ENCODE results near the gene AOAH.
A peak's percentile ranks its signal among the peaks of the same experiment; 100 is the strongest.

AOAH gene

DNA sequence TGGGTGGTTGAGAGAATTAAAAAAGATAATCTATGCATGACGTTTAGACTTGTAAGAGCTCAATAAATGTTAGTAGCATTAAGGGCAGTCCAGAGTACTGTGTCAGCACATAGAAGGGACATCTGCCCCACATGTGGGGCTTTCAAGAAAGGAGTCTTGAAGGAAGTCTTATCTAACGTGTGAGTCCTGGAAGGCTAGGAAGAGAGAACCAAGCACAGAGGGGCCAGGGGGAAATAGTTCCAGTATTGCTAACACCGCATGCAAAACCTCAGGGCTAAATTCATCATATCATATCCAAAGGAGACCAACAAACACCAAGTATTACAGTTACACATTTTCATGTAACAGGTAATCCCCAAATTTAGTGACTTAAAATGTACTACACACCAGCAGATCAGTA, 122.7 kb downstream of the AOAH start:
- DNase-seq (ENCODE audit: low spot score): peak; percentile 41

DNA sequence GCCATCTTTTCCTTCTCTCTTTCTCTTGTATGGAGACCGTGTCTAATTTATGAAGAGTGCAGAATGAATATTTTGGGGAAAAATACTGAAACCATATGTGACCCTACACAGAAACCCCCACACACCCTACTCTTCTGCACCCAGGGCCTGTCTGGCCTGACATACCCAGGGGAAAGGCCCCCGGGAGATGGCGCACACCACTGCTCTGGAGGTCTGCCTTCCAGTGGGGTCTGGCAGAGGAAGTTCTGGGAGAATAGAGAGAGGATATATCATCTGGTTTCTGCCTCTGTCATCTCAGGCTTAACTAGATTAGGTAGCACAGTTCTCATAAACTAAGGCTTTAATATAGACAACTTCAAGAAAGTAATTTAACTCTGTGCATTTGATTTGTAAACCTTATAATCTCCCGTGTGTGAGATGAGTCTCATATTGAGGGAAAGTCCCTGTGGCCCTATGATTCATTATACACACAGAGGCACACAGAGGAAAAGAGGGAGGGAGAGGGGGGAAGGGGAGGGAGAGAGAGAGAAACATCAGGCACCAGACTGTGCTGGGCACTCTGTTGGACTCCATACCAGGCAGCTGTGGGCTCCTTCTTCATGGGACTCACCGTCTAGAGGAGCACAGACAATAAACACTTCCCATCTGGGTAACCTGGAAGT, 123.3 kb downstream of the AOAH start:
- DNase-seq (ENCODE audit: low spot score): peak; percentile 76

DNA sequence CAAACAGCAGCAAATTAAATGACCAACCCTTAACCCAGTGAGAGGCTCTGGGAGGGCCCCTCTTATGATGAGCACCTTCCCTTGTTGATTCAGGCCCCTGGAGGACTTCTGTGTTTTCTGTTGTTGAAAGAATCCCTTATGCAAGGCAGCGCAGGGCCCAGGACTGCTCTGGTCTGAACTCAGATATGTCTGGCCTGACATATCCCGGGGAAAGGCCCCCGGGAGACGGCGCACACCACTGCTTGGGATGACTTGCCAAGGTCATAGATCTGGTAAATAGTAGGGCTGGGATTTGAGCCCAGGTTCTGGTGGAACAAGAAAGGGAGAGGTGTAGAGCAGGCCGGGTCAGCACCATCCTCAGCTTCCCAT, 124.0 kb downstream of the AOAH start:
- DNase-seq (ENCODE audit: low spot score): no peak

DNA sequence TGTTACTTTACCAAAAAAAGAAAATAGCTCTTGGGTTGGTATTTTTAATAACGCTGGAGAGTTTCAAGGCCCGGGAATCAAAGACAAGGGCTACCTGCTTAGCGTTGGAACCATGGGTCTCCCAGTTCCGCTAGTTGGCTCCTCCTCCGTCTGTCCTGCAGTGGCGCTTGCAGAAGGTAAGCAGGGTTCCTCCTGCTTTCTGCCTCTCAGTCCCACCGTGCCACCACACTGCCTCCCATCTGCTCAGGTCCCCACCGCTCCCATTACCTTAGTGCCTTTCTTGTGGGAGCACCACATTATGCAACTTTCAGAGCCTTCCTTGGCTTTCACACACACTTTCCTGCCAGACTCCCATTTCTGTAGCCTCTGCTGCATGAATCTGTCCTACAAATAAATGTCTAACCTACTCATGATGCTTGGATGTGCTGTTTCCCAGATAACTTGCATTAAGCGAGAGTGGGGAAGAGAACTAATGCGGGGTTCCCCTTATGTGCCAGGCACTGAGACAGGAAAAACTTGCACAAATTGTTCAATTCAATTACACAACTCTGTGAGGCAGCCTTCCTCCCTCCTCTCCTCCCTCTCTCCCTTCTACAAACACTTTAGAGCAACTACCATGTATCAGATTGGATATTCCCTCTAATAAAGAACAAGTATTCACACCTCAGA, 124.5 kb downstream of the AOAH start:
- DNase-seq (ENCODE audit: low spot score): no peak

DNA sequence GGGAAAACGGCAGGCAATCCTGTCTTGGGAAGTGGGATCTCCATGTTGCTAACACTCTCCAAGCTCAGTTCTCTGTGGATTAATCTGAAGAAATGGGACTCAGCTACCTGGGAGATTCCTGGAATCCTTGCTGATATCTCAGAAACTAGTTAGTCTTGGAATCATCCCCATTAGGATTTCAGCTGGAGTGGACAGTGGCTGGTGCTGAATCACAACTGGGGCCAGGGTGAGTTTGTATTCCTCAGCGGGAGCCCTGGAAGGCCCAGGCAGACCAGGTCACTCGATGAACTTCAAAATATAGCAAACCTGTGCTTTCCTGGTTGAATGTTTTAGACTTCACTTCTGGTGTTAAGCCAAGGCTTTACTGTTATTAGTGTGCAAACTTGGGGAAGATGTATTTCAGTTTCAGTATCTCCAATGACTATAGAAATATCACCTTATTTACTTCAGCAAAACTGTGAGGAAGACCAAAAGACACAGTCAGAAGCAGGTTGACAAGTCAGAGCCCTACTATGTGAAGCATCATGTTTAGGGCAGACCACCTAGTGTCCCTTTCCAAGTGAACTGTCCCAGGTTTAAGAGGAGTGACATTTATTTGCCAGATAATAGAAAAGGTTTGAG, 126.1 kb downstream of the AOAH start:
- DNase-seq (ENCODE audit: low spot score): peak; percentile 63

DNA sequence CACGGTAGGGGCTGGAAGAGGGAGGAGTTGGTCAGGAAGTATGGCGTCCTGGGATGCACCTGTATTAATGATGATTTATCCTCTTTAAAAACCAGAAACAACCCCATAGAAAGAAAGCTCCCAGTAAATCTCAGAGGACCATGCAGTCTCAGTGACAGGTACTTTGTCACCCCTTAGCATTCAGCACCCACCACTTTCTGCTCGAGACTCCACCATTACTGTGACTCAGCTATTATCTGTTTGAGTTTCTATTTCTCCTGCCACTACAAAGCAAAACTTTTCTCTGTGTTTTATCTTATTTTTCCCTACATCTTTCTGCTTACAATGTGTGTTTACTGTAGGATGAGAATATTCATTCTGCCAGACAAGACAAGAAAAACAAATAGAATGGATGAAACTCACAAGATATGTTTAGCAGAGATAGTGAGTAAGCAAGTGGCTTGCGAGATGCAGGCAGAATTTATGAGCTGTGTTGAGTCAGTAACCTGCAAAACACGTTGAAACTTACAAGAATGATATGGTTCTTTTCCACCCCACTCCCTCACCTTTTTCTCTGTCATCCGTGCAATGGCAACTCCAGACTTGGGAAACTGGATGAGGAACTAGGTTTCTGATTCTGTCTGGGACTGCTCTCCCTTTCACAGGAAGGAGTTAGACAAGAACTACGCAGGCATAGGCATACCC, 127.1 kb downstream of the AOAH start:
- DNase-seq (ENCODE audit: low spot score): peak; percentile 23

DNA sequence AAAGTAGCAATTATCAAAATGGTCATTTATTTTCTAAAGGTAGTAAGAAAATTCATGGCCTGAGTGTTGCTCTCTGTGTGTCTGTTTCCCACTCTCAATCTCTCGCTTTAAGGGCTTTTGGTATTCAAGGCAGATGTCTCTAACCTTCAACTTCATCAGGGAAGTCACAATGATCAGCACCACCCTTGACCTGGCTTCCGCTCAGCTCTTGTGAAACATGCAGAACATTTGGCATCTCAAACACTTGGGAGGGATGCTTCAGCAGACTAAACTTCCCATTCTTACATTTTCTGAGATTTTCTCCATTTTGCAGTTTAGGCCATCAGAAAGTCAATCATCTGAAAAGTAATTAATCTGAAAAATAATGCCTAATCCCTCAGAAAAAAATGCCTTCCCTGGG, 129.8 kb downstream of the AOAH start:
- DNase-seq (ENCODE audit: low spot score): no peak

DNA sequence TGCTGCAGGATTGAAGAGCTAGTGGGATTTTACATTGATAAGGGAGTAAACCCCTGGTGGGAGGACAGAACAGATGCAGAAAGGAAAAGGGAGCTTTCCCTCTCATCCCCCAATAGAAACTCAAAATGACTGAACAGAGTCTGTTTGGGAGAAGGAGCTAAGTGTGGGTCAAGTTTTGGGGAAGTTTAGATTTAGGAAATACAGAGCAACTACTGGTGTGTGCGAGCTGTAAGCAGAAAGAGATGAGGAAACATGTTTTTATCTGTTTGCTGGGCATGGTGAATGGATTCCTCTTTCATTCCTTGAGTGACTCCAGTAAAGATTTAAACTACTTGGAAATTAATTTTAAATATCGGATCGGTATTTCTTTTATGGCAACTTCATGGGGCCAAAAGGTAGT, 132.7 kb downstream of the AOAH start:
- no peak for DNase-seq (ENCODE audit: low spot score)

DNA sequence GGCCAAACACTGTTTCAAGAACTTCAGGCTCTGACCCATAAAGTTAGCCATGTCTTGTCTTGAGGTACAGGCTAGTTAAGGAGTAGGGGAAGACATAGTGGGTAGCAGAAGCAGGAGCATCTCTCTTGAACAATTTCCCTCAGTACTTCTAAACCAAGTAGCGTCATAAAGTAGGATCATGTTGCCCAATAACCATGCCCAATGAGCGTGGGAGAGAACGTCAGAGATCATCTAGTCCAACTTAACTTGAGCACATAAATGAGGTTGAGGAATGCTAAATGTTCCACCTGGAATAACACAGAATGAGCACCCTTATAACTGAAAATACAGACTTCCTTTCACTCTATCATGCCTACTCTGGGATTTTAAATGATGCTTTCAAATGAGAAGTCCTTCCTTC, 134.9 kb downstream of the AOAH start:
- no peak for DNase-seq (ENCODE audit: low spot score)

DNA sequence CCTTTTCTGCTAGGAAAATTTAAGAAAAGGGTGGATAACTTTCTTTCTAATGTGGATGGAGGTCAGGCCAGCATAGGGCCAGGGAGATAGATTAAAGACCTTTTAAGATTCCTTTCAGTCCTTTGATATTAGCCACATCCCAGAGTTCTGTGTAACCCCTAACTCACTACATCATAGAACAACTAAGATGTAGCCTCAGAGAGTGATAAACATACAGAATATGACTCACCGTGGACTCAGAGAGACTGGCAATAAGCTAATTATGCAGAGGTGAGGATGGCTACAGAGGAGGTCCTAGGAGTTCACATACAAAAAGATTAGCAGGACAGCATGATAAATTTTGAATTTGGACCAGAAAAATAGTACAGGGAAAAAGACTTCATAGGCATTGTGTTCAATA, 141.0 kb downstream of the AOAH start:
- peak; percentile 66 for DNase-seq (ENCODE audit: low spot score)

DNA sequence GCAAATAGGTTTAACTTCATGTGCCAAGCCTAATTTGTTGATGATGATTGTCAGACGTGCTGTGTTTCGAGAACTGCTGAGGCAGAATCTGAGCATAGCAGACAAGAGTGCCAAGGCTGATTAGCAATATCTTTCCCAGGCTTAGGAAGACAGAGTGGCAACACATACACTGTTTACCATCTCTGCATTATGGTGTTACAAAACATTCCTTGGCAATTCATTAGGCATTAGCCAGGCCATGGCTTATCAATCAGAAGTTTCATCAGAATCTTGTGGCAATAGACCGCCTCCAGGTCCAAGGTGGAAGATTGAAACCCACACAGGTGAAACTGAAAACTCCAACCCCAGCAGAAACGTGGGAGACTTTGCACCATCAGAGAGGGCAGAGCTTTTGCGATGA, 148.5 kb downstream of the AOAH start:
- DNase-seq (ENCODE audit: low spot score): no peak

DNA sequence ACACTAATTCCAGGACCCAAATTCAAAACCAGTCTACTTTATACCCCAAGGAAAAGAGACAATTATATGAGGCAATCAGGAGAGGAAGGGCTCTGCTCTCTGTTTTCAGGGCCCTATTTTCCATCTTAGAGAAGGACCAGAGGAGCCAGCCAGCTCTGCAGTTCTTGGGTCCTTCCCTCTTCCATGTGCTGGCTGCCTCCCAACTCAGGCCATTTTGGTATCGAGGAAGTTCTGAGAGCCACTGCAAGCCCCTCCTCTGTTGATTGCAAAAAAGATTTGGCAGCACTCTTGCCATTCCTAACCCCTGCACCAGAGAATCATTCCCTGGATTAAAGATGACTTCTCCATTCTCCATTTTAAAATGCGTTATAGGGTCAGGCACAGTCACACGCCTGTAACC, 151.2 kb downstream of the AOAH start:
- no peak for DNase-seq (ENCODE audit: low spot score)

DNA sequence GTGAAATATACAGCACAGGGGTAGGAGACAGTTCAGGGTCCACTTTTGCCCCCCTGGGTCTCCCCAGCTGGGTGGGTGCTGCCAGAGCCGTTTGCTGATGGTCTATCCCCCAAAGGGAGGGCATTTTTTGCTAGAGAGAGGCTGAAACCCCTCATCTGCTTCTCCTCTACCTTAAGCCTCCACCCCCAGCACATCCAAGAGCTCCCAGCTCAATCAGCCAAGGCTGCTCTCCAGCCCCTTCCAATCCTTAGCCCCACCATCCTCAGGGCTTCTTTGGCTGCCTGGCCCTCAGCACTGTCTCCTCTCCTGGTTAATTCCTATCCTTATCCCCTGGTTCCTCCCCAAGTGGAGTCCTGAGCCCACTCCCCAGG, 153.1 kb downstream of the AOAH start:
- DNase-seq (ENCODE audit: low spot score): no peak

DNA sequence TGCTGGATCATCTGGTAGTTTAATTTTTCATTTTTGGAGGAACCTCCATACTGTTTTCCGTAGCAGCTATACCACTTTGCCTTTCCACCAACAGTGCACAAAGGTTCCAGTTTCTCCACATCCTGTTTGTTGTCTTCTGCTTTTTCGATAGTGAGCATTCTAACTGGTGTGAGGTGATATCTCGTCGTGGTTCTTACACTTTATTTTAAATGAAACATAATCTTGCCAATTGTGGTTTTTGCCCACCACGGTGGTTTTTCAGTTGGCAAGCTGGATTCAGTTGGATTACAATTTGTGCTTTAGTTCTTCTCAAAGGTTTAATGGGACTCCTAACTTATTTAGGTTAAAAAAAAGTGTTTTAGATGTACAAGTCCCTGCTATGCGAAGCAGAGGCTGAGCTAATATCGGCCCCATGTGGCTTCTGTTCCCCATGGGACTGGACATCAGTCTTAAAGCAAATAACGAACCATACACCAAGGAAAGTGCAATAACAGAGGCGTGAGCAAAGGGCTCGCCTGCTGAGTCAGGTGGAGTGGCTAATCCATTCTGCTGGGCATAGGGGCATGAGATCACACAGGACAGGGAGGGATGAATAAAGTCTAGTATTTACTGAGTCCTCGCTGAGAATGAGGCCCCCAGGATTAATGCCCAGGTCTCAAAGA, 153.6 kb downstream of the AOAH start:
- DNase-seq (ENCODE audit: low spot score): peak; percentile 11

DNA sequence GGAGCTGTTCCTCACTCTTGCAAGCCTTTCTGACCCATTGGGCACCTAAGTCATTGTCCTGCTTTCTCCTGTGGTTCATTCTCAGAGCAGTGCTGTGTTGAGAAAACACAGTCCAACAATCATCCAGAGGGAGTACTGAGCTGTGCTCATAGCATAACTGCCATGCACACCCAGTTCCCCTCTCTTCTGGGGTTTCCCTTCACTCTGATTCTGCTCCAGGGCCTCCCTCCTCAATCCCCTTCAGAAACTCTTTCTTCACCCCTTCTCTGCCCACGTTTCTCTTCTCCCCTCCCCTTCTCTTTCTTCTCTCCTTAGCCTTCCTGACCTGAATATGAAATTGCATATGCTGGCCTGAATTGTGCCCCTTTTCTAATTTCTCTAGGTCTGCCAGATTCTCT, 155.8 kb downstream of the AOAH start:
- no peak for DNase-seq (ENCODE audit: low spot score)

DNA sequence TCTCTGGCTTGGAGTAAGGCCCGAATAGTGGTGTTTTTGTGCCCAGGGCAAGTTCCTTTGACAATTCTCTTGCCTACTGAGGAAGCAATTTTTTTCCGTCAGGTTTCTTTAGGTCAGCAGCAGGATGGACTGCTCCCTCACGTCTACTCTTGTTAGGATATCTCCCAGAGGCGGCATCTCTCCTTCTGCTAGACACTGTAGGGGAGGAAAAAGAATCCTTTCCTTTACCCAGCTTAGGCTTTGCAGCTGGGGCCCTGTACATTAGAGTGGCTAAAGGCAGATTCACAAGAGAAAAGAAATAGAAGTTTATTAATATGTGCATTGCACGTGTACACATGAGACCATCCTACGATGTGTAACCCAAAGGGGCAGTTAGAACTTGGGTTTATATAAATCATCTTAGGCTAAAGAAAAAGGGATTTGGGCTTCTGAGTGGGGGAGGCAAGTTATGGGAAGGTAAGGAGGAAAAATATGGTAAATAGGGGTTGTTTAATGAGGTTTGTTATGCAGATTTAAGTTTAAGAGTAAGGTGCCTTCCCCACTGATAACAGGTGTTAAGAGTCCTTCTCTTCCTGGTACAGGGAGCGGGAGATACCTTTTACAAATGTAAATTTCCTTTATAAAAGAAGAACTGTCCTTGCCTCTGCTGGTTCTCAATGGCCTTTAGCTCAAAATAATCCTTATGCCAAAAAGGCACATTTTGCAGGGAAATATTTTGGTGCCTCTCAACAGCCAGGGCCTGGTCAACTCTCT, 156.4 kb downstream of the AOAH start:
- DNase-seq (ENCODE audit: low spot score): no peak

DNA sequence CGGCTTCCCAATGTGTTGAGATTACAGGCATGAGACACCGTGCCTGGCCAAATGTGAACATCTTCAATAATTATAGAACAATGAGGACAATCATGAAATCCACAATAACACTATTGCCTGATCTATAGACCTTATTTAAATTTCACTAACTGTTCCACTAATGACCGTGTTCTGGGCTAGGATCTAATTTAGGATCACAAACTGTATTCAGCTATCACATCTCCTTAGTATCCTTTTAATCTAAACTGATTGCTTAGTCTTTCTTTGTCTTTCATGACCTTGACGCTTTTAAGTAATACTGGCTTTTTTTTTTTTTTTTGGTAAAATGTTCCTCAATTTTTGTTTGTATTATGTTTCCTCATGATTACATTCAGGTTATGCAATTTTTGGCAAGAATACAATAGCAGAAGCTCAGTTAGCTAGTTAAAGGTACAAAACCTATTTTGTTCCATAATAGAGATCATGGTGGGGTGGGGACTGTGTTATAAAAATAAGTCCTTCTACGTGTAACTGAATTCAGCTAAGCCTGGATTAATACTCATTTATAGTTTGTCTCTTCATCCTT, 158.4 kb downstream of the AOAH start:
- DNase-seq (ENCODE audit: low spot score): no peak

DNA sequence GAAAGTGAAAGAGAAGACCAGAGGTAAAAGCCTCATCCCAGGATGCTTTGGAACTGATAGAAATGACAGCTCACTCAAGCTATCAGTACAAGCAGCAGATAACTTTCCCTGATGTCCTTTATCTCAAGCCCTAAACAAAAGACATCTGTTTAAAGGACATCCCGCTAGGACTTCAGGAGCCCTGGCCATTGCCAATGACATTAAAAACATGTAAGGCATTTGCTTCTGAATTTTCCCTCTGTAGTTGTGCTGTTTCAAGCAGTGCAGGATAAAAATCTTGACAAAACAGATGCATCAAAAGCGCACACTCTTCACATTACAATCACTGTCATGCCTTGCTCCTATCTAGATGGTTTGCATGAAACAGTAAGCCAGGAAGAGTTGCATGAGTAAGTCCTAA, 159.8 kb downstream of the AOAH start:
- DNase-seq (ENCODE audit: low spot score): no peak

DNA sequence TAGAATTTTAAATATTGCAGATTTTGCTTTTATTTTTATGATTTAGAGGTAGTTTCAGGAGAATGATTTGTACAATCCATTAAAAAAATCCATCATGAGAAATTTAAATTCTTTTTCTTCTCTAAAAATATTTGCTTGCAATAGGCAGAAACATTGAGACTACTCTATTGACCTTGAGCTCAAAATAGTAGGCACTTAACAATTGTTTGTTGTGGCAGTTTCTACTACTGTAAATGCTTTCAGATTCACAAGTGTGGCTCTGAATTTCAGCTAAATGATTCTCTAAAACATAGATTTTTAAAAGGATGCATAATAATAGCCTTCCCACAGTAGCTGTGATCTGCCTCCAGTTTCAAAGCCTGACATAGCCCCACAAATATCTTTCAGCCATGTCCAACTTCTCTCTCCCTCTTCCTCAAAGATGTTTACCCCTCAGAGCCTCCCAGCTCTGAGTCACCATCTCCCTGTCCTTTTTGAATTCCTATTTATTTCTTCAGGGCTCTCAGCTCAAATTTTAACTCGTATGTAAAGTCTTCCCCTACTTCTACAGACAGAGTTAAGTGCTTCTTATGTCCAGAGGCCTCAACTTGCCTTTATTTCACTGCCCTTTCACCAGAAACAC, 160.5 kb downstream of the AOAH start:
- no peak for DNase-seq (ENCODE audit: low spot score)

DNA sequence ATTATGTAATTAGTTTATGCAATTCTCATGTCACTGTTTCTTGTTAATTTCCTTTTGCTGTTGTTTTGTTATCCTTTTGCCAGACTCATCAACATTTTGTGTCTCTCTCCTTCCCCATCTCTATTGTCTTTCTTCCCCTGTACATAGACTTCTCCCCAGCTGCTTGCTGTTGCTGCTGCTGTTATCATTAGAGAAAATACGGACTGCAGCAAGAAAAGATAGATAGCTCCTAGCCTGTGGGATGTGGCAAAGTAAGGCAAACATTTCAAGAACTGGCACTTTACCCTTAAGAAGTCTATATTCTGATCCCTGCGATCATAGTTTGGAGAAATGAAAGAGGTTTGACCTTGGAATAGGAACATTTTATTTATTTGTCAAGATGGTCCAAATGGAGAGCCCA, 162.2 kb downstream of the AOAH start:
- DNase-seq (ENCODE audit: low spot score): no peak

DNA sequence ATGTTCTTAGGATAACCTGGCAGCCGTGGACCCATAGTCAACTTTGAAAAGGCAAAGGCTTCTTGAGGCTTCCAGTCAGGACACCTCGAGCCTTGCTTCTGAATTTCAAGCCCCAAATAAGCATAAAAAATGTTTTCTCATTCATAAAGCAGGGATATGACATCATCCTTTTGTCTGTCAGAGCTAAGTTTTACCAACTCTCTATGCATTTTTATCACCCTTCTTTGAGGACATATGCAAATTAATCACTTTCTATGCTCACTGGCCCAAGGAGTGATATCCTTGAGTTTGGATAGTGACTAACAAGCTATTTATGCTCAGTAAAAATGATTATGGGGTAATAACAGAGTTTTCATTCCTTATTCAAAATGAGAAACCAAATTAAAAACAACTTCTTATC, 175.3 kb downstream of the AOAH start:
- DNase-seq (ENCODE audit: low spot score): no peak
